Type B pancreatic cell (in vitro differentiated cells): ENCODE data around the gene NT5DC3. TPM values are rescaled to one million over a fixed set of nuclear protein-coding genes. Genes with fewer than 3 reads are reported as not detected.

ENCODE experiments used
- DNase-seq: peaks from one replicate; pipeline ENCODE4 v3.0.0; 2021; ENCODE audit warnings: mixed read lengths; ENCODE audit not compliant: unreplicated experiment; ENCODE audit errors: extremely low spot score
- H3K27ac Mint-ChIP-seq: 2 replicates; pipeline ENCODE4 v1.8.0; 2021; ENCODE audit warnings: mild to moderate bottlenecking, mixed read lengths
- H3K27me3 Mint-ChIP-seq: 2 replicates; pipeline ENCODE4 v1.8.0; 2021; ENCODE audit warnings: mixed read lengths
- H3K36me3 Mint-ChIP-seq: 2 replicates; pipeline ENCODE4 v1.8.0; 2021; ENCODE audit warnings: mixed read lengths
- H3K4me1 Mint-ChIP-seq: one replicate; pipeline ENCODE4 v1.8.0; 2021; ENCODE audit warnings: mixed read lengths; ENCODE audit not compliant: unreplicated experiment
- H3K4me3 Mint-ChIP-seq: 2 replicates; pipeline ENCODE4 v1.8.0; 2021; ENCODE audit warnings: mild to moderate bottlenecking, mixed read lengths
- H3K9me3 Mint-ChIP-seq: 2 replicates; pipeline ENCODE4 v1.8.0; 2021; ENCODE audit warnings: mixed read lengths
- total RNA-seq: library from RNA; stranded (reverse); gene quantifications from 2 replicates; pipeline ENCODE4 v1.2.1, GENCODE V29; 2021; ENCODE audit warnings: low replicate concordance
- TF ChIP-seq, protein P1 (sequence below): fragments of 200-600 bp; sonication (generic); conservative IDR thresholded peaks from 2 replicates; pipeline ENCODE4 v1.5.0; 2021; ENCODE audit warnings: antibody characterized with exemption, mild to moderate bottlenecking

Gene NT5DC3
- total RNA-seq, 1 donor from 2014 or later = 16.3 TPM

DNA sequence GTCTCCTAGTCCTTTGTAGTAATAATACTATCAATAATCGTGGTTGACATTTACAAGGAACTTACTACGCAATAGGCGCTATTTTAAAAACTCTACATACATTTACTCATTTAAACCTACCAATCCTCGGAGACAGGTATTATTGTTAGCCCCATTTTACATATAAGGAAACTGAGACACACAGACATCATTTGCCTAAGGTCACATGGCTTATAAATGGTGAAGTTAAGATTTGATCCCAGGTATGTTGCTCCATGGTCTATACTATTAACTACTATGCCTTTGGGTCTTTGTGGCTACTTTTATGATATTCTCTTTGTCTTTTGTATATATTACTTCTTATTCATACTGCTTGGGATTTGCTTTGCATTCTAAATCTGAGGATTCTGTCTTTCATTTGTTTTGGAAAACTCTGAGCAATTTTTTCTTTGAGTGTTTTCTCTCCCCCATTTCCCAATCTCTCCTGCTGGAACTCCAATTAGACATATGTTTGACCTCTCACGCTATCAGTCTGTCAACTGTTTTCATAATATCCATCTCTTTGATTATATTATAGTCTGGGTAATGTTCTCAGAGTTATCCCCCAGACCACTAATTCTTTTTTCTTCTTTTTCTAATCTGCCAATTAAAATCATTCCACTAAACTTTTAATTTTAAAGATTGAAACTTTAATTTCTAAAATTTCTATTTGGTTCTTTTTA, 10.9 kb downstream of the NT5DC3 start:
- no peaks in the 10 kb centered on the region for H3K27me3 Mint-ChIP-seq
- peaks cover 31% of the 10 kb centered on the region for H3K4me1 Mint-ChIP-seq
- peaks cover 4% of the 10 kb centered on the region for H3K36me3 Mint-ChIP-seq
- TF ChIP-seq, protein P1, sequence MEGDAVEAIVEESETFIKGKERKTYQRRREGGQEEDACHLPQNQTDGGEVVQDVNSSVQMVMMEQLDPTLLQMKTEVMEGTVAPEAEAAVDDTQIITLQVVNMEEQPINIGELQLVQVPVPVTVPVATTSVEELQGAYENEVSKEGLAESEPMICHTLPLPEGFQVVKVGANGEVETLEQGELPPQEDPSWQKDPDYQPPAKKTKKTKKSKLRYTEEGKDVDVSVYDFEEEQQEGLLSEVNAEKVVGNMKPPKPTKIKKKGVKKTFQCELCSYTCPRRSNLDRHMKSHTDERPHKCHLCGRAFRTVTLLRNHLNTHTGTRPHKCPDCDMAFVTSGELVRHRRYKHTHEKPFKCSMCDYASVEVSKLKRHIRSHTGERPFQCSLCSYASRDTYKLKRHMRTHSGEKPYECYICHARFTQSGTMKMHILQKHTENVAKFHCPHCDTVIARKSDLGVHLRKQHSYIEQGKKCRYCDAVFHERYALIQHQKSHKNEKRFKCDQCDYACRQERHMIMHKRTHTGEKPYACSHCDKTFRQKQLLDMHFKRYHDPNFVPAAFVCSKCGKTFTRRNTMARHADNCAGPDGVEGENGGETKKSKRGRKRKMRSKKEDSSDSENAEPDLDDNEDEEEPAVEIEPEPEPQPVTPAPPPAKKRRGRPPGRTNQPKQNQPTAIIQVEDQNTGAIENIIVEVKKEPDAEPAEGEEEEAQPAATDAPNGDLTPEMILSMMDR = no peak
- peaks cover 4% of the 10 kb centered on the region for H3K9me3 Mint-ChIP-seq
- DNase-seq = no peak
- H3K27ac Mint-ChIP-seq = no peak overlapping the region
- H3K4me3 Mint-ChIP-seq = no peak overlapping the region

DNA sequence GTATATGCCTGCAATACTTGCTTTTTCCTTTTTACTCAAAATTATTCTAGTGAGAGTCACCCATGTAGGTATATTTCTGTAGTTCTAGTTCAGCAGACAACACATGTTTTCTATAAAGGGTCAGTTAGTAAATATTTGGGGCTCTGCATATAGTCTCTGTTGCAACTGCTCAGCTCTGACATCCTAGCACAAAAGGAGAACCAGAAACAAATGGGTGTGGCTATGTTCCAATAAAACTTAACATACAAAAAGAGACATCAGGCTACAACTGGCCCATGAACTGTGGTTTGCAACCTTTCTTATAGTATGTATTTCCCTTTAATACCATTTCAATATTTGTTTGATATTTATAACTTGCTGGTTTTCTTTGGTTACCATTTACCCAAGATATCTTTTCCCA, 11.9 kb downstream of the NT5DC3 start:
- Mint-ChIP-seq H3K27me3 (no peaks in the 10 kb centered on the region), H3K9me3 (peaks cover 4% of the 10 kb centered on the region)

DNA sequence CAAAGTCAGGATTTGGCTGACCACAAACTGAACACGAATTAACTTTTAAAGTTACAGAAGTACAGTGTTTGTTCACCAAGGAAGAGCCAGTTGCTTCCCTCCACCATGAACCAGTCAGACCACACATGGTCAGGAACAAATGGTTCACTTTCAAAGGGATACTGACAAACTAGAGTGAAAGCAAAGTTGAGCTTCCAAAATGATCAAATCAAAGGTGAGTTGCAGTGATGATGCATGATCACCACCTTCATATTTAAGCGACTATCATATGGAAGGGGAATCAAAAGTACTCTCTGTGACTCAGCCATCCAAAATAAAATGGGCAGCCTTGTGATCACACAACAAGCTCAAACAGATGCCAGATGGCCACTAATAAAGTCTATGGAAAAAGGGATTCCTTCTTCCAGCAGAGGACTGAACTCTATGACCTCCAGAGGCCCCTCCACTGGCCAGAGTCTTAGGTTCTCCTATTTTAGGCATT, 13.1 kb downstream of the NT5DC3 start:
- Mint-ChIP-seq H3K9me3 (peaks cover 4% of the 10 kb centered on the region), H3K27me3 (no peaks in the 10 kb centered on the region), H3K4me1 (peaks cover 23% of the 10 kb centered on the region), H3K27ac (no peak overlapping the region), H3K4me3 (no peak overlapping the region), H3K36me3 (no peaks in the 10 kb centered on the region)
- DNase-seq = no peak
- TF ChIP-seq, protein P1 = no peak

More for the DNA sequence above, 11.9 kb downstream of the NT5DC3 start:
- Mint-ChIP-seq H3K36me3 (no peaks in the 10 kb centered on the region), H3K27ac (no peak overlapping the region), H3K4me1 (peaks cover 26% of the 10 kb centered on the region), H3K4me3 (no peak overlapping the region)
- no peak for DNase-seq
- TF ChIP-seq, protein P1 = no peak

DNA sequence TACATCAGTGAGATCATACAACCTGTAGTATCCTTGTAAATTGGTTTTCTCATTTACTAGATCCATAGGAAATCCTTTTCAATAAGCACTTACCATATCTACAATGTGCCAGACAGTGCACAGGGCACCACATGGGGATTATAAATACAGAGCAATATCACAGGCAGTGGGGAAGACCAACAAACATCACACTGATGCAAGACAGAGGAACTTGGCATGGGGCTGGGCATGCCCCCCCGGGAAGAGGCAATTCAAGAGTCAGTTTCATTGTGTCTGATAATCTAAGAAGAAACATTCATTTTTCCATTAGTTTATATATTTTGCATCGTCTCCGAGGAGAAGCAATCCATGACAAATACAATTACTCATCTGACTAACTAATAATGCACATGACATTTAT, 16.2 kb downstream of the NT5DC3 start:
- Mint-ChIP-seq H3K9me3 (no peaks in the 10 kb centered on the region), H3K27ac (no peak overlapping the region), H3K36me3 (no peaks in the 10 kb centered on the region), H3K4me1 (peaks cover 15% of the 10 kb centered on the region), H3K4me3 (no peak overlapping the region), H3K27me3 (no peaks in the 10 kb centered on the region)
- TF ChIP-seq, protein P1 = no peak
- DNase-seq = no peak

DNA sequence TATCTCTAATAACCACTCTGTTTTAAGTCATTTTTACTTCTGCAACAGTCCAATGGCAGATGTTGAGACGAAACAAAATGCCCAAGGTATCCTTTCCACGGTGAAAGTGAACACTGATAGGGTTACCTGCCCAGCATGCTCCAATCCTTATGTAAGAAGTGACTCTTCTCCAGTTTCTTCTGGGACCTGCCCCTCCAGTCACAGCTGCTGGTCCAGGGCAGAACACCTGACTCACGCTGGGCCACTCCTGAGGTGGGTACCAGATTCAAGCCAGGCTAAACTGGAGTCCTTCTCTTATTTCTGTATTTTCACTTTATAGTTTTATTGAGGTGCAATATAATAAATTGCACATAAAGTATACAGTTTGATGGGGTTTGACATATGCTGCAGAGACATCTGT, 16.7 kb downstream of the NT5DC3 start:
- DNase-seq = no peak
- Mint-ChIP-seq H3K27me3 (no peaks in the 10 kb centered on the region), H3K4me3 (no peak overlapping the region), H3K36me3 (no peaks in the 10 kb centered on the region), H3K4me1 (peaks cover 15% of the 10 kb centered on the region), H3K9me3 (no peaks in the 10 kb centered on the region), H3K27ac (no peak overlapping the region)
- TF ChIP-seq, protein P1 = no peak
